Fibroblast of upper back skin (primary cell): ENCODE results near the gene UACA.
A peak's percentile ranks its signal among the peaks of the same experiment; 100 is the strongest.

ENCODE experiments used
- DNase-seq: peaks from one replicate; pipeline ENCODE4 v3.0.0-alpha.2; 2013

The UACA gene

DNA sequence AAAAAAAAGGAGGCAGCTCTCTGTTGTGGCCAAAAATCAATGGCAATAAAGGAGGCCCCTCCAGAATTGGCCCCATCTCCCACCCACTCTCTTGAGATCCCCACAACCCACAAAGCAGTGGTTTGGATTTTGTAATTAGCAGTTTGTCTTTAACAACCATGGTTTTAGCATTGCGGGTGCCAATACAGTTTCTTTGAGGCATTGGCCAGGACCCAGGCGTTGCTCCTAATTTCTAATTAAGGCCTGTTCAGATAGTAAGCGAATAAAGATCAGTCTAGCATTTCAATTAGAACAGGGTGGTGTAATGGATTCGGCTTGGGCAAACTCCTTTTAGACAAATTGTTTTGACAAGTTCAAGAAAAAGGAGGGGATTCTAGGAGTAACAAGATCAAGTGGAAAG is 23.6 kb upstream of the UACA start:
- DNase-seq, result no peak

DNA sequence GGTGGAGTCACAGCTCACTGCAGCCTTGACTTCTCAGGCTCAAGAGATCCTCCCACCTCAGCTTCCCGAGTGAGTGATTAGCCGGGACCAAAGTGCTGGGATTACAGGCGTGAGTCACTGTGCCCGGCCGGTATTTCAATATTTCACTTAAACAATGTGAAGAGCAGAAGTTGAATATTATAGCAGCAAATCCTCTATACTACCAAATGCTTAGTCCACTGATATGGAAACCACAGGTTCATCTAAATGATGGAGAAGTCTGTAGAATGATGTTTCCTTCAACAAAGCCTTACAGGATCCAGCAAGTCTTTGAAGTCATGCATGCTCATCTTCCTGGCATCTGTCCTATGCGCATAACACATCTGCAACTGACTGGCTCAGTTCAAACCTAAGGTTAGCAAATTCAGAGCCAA is 20.3 kb upstream of the UACA start:
- peak; percentile 64 for DNase-seq

DNA sequence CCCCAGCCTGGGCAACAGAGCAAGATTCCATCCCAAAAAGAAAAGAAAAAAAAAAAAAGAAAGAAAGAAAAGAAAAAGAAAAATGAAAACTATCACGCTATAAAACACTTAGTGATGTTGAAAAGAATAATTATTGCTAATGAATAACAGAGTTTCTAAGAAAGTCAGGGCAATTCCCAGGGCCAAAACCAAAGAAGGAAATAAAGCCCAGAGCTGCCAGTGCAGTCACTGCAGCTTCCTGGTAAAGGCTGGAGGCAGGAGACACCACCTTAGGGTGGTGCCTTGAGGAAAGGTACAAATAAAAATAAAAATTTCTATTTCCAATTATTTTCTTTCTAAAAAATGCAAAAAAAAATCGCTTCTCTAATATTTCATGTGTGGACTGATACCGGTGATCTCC is 19.7 kb upstream of the UACA start:
- DNase-seq, result no peak

DNA sequence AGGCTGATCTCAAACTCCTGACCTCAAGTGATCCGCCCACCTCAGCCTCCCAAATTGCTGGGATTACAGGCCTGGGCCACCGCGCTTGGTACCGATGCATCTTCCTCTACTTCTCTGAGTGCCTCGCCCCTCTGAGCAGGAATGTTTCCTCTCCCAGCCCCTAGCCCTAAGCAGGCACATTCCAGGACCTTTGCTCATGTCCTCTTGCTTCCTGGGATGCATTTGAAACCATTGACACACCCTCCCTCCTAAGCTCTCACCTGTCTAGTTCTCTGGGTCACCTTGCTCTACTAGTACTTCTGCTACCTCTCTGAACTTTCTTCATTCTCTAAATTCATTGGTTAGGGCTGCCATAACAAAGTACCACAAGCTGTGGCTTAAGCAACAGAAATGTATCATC is 17.9 kb upstream of the UACA start:
- no peak for DNase-seq

DNA sequence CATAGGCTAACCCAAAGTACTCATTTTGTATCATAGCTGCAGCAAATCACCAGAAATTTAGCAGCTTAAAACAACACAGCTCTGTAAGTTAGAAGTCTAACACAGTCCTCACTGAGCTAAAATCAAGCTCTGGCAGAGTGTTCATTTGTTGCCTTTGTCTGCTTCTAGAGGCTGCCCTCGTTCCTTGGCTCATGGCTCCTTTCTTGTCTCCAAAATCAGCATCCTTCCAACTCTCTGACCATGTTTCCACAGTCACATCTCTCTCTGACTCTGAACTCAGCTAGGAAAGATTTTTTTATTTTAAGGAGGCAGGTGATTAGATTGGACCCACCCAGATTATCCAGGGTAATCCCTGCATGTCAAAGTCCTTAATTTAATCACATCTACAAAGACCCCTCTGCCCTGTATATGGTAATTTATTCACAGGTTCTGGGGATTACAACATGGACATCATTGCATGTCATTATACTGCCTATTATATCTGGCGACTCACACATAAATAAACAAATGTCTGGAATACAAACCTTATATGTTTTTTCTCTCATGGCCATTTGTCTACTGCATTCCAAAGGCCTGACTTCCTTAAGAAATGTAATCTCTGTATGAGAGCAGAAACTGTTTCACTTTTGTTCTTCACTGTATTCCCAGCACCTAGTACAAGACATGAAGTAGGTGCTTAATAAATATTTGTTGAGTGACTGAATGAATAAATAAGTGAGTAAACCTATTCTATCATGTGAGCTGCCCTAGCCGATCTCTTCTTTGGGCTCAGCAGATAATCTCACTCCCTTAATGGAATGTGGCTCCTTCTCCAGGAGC is 15.1 kb upstream of the UACA start:
- peak; percentile 76 for DNase-seq

GRCh38 chr15:70777170-70777926 is 14.0 kb upstream of the UACA start:
- no peak for DNase-seq

DNA sequence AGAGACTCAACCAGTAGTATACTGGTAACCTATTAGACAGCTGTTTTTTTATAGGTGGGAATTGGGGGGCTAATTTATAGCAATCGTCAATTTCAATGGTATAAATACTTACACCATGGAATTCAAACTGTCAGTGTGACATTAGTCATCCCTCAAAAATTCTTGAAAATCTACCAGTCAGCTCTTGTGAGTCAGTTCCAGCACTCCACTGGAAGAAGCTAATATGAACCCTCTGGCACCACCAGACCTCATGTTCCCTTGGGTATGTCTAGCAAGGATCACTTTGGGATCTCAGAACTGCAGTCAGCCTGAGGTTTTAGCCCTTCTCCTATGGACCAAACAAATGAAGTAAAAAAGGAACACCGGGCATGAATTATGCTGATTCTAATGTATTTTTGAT is 11.8 kb upstream of the UACA start:
- peak; percentile 90 for DNase-seq

DNA sequence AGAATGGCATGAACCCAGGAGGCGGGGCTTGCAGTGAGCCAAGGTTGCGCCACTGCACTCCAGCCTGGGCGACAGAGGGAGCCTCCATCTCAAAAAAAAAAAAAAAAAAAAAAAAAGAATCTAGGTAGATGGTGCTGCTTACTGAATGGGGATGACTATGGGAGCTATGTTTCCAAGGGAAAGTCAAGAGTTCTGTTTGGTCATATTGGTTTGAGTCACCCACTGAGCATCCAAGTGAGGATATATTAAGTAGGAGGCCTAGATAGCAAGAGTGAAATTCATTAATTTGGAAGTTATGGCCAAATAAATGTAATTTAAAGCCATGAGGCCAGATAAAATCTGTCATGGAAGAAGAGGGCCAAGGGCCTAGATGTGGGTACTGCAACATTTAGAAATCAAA is 9.0 kb upstream of the UACA start:
- DNase-seq, result no peak

DNA sequence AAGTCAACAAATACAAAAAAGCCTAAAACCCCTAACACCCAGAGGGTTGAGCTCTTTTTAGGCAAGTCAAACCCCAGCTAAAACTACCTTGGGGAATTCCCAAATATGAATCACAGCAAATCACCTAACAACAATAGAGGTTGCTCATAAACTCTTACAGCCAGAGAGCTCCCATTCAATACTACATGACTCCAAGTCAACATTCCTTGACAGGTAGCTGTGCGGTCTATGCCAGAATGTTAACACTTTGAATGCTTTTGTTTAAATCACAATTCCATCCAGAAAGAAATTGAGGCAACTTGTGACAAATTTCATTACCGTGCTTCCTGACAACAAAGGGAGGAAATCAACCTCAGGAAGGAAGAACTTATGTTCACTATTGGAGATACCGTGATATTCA is 7.5 kb upstream of the UACA start:
- no peak for DNase-seq

DNA sequence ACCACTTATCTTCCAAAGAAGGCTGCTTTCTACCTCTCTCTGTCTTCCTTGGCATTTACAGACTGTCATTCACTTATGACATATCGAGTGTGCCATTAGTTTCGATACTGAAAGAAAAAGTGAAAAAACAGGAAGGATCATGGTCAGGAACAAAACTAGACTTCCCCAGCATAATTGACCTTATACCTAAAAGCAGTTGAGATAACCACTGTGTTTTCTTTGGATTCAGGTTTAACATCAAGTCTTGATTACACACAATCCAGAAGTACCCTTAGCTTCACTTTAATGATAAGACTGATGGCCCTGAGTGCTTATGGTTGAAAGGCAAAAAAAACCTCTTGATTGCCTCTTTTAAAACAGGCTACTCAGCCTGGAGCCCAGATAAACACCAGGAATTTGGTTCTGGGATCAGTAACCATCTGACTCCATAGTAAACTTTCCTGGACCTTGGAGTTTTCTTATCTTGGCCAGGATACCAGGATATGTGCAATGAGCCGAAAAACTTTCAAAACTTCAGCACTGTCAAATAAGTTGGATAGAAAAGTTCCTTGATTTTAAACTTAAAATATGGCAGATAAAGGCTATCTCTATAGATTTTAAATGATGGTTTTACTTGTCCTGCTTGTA is 5.0 kb upstream of the UACA start:
- DNase-seq, result no peak

- no peak for DNase-seq
Measured at GRCh38 chr15:70767667-70768066, 4.3 kb upstream of the UACA start.

GRCh38 chr15:70766597-70766996 is 3.2 kb upstream of the UACA start:
- DNase-seq, result no peak

GRCh38 chr15:70765504-70766281 is 2.3 kb upstream of the UACA start:
- peak; percentile 50 for DNase-seq

DNA sequence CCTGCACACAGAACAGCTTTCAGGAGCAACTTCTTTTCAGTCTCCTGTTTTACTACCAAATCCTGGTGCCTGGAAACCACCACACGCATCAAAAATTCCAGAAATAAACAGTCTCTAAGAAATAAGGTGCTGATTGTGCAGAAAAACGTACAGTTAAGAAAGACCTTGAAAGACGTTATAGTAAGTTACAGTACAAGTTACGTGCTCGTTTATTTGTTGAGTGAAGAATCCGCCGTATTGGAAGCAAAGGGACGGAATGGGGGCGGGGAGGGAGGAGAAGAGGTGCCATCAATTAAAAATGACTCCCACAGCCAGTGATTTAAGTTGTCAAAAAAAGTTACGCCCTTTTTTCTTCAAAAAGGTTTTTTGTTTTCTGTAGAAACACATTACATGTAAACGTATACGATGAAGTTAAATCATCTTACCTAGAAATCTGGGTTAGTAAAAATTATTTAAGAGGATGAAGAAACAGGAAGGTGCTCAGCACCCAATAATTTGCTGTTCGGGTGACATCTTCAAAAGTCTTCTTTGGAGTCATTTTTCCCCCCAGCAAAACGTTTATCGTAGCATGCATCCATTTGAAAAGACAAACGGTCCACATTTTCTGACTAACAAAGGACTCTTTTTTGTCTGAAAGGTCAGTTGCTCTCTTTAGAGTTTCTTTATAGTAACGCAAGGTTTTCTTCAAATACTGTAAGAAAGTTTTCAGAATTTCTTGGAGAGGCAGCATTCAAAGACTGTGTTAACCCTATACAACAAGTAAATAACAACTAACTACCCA is 782 bp upstream of the UACA start:
- DNase-seq, result no peak

DNA sequence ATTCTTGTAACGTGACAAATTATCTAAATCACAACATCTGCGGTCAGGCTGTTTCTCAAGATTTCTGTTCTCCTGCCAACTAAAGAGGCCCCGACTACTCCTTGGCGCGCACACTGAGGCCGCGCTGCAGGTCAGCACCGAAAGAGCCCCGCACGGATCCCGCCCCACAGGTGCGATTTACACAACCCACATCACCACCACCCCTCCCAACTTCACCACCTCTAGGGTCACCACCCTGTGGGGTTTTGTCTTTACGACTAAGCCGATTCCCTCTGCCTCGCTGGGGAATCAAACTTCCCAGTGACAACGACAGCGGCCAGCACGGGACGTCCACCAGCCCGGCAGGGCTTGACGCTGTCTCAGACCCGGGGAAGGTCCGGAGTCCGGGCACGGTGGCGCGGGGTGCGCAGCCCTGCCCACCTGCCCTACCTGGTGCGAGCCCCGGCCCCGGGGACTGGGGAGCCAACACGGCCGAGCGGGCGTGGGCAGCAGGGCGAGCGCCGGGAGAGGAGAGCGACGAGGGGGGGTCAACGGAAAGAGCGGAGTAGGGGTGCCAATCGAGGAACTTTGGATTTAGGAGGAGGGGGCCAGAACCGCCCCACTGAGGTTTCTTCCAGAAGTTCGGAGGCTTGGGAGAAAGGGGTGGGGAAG is 764 bp downstream of the UACA start:
- peak; percentile 65 for DNase-seq

DNA sequence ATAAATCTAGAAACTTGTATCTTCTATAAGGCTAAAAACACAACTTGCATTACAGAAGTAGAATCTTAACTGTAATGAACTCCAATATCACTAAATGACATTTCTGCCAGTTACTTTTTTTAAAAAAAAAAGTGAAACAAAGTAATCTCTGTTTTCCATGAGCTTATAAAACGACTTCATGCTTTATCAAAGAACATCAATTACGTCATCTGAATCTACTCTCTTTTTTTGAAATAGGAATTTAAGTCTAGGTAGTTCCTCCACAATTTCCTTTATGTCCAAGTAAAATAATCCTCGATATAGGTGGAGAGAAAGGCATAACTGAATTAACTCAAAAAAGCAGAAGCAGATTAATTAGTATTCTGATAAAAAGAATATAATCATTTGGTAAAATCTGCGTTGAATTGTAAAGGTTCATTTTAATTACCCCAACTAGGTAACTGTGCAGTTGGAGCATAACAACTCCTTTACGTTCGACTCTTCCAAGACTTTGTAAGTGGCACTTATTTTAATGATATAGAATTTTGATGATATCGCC is 1.4 kb downstream of the UACA start:
- no peak for DNase-seq

- DNase-seq, result no peak
Measured at GRCh38 chr15:70761046-70761445, 2.3 kb downstream of the UACA start.

DNA sequence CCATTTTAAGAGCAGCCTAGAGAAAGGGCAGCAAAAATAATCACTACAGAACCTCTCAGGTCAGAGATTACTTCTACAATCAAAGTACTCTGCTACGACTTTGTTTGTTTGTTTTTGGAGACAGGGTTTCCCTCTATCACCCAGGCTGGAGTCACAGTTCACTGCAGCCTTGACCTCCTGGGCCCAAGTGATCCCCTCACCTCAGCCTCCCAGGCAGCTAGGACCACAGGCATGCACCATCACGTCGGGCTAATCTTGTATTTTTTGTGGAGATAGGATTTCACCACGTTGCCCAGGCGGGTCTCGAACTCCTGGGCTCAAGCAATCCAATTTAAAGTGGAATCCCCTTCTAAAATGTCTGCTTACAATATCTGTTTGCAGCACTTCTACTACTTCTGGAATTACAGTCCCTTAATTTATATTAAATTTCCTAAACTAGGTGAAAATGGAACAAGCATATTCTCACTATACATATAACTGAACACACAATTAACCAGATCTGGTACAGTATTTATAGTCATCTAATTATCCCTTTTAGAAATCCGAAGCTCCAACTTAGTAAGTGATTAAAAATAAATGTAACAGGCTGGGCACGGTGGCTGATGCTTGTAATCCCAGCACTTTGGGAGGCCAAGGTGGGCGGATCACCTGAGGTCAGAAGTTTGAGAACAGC is 4.4 kb downstream of the UACA start:
- DNase-seq, result no peak

GRCh38 chr15:70757627-70758026 is 5.7 kb downstream of the UACA start:
- DNase-seq, result no peak

DNA sequence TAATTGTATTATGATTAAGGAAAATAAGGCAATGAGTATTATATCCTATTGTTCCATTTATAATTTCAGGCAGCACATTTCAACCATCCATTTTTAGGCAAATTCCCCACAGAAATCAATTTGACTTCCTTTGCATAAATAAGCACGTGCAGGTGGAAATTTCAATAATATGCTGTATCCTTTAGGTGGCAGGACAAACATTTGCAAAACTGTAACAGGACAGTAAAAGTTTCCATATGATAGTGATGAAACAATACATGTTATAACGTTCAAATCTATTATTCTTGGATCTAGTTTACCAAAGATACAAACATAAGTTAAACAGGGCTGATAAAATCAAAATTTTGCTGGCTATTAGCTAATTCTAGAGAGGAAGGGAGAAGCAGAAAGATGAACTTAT is 8.5 kb downstream of the UACA start:
- no peak for DNase-seq
